Activated CD8-positive, alpha-beta memory T cell treated with anti-CD3 and anti-CD28 coated beads for 48 hours (primary cell): ENCODE data around the gene PRIM2.
"Not testable (repeated sequence)": the region's sequence is repeated elsewhere in the genome, so short reads cannot be mapped to it uniquely, and the experiment has no call there.

ENCODE experiments used
- DNase-seq, 3 experiments: peaks; one replicate each; pipeline ENCODE4 v3.0.0-alpha.2; 2020; ENCODE audit warnings: low read depth in 2 of 3, low spot score in 2 of 3

PRIM2 gene

DNA sequence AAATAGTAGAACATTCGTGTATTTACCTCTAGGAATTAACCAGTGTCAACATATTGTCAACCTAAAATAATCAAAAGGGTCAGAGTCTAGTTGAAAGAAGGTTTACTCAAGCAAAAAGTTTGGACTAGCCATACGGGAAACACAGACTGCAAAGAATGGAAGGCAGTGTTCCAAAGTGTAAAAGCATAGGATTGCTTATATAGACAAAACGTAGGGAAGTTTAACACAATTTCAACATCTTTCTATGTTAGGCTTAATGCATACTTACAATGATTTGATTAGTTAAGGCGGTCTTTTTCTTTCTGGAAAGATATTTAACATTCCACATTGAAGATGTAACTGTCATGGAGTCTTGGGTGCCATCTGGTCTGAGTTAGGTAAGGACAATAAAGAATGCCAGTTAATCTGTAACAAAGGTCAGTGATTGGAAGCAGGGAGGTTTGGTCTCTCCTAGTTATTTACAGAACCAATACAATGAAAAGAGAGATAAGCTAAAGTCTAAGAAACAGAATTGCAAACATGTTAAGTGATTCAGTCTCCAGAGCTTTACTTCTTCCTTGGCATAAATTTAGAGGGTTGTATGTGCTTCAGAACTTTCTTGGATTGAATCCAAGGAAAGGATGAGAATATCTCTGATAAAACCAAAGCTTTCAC is 183.1 kb downstream of the PRIM2 start:
- DNase-seq: not testable (repeated sequence)

DNA sequence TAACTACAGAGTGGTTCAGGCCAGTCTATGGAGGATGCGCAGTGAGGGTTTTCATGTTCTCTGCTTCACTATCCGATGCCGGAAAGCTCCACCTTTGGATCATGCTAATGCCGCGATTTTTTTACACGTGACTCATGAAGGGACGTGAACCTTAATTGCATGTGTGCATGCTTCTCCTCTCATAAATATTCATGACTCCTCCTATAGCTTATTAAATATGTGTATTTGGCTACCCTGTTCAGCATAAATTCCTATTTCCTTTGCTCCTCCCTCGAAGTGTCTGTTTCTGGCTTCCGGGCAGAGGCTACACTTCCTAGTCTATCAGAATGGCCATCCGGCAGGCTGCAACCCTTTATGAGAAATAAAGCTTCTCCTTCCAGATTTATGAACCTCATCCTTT is 185.0 kb downstream of the PRIM2 start:
- DNase-seq: not testable (repeated sequence)

DNA sequence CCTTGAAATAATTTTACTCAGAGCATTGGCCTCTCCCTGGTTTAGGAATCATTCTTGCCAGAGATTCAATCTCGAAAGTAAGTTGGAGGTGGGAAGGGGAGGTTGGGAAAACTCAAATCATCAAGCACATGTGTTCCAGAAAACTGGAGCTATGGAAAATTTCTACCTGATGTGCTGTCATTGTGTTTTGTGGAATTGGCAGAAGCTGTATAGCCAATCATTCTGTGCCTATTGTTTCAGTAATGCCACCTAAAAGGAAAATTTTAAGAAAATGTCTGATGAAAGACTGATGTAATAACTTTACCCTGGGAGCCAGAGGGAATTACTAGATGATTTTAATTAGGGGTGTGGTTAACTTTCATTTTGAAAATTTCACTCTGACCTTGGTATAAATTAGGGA is 187.8 kb downstream of the PRIM2 start:
- DNase-seq: not testable (repeated sequence)

DNA sequence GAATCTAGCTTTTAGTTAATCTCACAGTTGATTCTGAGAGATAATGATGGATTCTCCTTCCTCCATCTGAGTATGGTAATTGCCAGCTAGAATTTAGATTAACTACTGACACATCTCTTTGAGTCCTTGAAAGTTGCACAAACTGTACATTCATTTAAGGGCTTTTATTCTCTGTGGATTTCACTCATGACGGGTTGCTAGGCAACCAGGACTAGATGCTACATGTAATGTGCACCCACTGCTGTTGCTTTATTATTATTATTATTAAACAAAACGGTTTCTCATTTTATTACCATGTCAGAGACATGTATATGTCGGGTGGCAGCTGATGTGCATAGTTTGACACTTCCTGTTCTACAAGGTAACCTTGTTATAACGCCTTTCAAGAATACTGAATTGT is 193.0 kb downstream of the PRIM2 start:
- DNase-seq: not testable (repeated sequence)

DNA sequence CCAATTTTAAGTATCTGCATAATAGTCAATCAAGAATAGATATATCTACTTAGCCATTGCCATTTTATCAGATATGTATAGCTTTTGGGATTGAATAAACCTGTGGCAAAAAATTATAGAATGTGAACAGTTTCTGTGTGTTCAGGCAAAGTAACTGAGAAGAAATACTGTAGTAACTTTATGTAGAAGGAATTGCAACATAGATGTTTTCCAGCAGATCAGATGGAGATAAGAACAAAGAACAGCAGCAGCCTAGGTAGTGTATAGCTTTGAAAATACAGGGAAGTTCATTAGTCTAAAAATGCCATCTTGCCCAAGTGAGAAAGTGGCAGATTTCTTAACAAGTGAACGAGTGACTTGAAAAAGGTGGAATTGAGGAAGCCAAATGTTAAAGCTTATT is 197.7 kb downstream of the PRIM2 start:
- not testable (repeated sequence) for DNase-seq

DNA sequence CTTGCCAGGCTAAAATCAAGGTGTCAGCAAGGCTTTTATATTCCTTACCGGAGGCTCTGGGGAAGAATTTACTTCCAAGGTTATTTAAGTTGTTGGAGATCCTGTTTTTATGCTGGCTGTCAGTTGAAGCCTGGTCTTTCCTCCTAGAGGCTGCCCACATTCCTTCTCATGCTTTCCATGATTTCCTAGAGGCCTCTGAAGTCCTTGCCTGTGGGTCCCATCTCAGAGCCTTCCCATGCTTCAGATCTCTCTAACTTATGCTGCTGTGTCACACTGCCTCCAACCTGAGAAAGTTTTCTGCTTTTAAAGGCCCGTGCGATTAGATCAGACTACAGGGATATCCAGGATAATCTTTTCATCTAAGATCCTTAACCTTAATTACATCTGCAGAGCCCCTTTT is 198.4 kb downstream of the PRIM2 start:
- DNase-seq: not testable (repeated sequence)

DNA sequence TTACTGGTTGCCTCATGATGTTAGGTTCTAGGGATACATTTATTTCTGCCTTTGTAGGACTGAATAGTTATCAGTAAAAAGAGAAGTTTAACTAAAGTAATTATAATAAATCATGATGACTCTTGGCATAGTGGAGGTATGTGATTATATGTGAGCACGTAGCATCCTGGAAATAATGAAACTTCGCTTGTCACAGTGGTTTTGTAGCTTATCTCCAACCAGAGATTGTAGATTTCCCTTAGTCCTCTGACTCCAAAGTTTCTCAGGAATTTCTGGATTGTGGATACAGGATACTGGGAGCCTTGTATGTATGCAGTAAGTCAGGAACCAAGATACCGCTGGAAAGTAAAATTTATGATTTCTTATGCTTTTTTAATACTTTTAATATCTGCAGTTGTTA is 199.3 kb downstream of the PRIM2 start:
- not testable (repeated sequence) for DNase-seq

DNA sequence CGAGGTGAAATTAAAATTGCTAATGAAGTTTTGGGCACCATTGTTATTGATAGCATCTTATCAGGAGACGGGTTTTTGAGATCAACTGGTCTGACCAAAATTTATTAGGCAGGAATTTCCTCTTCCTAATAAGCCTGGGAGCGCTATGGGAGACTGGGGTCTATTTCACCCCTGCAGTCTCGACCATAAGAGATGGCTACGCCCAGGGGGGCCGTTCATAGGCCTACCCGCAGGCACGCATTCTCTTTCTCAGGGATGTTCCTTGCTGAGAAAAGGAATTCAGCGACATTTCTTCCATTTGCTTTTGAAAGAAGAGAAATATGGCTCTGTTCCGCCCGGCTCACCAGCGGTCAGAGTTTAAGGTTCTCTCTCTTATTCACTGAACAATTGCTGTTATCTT is 201.8 kb downstream of the PRIM2 start:
- DNase-seq: not testable (repeated sequence)

DNA sequence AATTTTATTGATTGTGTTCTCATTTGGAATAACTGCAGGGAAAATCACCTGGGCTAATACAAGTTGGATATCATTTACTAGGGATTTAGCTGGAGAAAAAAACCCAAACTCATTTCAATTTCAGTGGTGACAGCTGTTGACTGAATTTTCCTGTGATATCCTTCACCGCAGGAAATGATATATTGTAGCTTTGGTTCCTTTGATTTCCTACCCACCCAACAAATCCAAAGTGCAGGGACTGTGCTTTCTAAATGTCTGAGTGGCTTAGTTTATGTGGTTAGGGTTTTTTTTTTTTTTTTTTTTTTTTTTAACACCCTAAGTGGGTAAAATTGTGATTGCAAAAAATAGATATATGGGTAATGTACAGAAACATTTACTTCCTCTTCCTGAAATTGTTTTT is 203.7 kb downstream of the PRIM2 start:
- not testable (repeated sequence) for DNase-seq

DNA sequence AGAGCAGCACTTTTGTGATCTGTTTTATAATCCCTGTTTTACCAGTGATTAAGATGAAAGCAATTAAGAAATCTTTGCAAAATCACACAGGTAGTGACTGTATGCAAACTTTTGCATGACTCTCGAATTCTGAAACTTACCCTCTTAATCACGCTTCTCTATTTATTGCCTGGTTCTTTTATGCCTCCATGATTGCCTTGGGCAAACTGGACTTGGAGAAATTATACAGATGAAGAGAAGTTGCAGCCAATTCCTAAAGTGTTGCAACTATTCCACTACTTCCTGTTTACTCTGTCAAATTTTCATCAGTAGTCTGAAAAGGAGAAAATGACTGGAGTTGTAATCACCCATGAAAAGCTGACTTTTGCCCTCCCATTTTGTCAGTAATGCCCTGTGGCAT is 205.8 kb downstream of the PRIM2 start:
- not testable (repeated sequence) for DNase-seq

DNA sequence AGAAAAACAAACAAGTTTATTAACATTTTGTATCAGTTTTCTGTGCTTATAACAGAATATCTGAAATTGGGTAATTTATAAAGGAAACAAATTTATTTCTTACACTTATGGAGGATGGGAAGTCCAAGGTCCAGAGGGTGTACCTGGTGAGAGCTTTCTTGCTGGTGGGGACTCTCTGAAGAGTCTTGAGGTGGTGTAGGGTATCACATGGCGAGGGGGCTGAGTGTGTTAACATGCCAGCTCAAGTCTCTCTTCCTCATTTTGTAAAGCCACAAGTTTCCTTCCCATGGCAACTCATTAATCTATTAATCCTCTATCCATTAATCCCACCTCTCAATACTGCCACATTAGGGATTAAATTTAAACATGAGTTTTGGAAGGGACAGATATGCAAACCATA is 212.3 kb downstream of the PRIM2 start:
- not testable (repeated sequence) for DNase-seq

DNA sequence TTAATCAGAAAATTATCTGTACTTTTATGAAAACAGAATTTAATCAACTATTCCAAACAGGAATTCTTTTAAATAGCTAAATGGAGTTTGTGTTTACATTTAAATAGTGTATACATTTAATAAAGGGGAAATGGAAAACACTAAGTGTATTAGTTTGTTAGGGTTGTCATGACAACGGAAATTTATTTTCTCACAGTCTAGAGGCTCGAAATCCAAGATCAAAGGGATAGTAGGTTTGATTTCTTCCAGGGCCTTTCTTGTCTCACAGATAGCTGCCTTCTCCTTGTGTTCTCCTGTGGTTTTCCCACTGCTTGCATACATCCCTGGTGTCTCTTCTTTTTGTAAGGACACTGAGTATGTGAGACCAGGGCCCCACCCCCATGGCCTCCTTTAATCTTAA is 215.2 kb downstream of the PRIM2 start:
- not testable (repeated sequence) for DNase-seq

DNA sequence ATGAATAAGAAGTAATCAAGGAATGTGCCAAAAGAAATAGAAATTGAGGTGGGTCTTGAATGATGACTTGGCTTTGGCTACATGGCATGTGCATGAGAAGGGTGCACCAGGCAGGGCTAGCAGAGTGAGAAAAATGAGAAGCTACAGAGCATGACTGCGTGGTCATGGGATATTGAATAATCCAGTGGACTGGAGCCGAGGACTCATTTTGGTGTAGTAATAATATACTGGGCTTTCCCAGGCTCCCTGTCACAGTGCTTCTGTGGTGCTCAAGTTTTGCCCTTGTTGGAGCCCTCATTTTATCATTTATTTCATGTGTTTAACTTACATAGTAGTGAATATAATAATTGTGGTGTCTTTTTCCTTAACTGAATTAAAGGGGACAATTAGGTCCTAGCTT is 217.7 kb downstream of the PRIM2 start:
- not testable (repeated sequence) for DNase-seq

DNA sequence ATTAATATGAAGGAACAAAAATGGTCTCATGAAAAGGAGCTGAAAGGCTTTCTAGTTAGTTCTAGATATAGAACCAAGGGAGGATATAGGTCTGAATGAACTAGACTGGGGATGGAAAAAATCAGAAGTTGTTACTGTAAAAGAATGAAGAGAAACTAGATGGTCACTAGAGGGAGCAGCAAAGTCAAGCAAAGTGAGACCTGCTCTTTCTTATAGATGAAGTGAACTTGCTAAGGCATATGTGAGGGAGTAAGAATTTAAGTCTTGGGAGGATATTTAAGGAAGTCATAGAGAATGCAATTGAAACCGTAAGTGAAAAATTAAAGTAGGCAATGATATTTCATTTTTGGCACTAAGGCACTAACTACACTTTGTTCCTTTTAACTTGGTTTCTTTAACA is 218.6 kb downstream of the PRIM2 start:
- not testable (repeated sequence) for DNase-seq

DNA sequence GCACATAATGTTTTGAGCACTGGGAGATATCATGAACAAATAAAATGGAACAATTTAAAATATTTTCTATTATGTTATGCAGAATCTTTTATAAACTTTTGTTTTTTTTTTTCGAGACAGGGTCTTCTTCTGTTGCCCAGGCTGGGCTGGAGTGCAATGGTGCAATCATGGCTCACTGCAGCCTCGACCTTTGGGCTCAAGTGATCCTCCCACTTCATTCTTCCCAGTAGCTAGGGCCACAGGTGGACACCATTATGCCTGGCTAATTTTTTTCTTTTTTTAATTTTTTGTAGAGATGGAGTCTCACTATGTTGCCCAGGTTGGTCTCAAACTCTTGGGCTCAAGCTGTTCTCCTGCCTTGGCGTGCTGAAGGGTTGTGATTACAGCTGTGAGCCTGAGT is 220.5 kb downstream of the PRIM2 start:
- DNase-seq: not testable (repeated sequence)

DNA sequence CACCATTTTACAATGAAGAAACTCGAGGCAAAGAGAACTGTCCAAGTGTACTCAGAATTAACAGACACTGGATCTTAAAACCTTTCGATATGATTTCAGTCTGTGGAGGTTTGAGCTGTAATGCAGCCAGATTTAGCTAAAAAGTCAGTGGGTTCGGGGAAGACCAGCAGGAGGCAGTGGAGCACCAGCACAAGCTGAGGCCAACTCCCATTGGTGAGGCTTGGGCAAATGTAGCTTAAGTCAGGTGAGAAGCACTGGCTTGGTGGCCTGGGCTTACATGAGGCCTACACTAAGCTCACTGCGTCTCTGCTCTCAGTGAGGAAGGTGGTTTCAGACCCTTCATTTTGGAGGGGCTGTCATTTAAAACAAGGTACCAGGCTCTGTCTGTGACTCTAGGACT is 234.5 kb downstream of the PRIM2 start:
- DNase-seq: not testable (repeated sequence)

DNA sequence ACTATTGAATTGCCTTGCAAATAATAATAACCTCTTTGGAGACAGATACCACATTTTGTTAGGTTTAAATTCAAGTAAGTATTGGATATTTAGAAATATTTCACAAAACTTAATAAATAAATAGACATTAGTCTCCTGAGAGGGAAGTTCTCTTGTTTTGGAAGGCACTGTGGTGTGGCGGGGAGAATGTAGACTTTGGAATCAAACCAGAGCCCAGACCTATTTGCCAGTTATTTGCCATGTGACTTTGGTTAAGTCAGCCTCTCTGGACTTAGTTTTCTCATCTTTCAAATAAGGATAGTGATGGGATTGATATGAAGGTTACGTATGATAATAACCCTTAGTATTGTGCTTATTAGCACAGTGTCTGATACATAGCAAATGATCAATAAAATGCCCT is 240.4 kb downstream of the PRIM2 start:
- DNase-seq: not testable (repeated sequence)

DNA sequence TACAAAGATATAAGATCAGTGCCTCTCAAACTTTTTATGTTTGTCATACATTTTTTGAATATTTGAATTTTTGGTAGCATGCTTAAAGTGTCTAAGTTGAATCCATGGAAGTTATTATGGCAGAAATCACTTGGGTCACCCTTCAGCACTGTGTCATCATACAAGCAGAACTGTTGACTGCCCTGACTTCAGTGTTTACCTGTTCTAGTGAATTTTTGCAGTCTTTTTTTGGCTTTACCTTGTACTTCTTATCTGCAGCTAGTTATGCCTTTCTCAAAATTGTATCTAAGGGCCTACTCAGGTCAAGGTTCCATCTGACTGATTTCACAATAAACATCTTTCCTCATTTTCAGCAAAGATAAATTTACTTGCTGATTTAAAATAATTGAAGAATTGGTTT is 241.7 kb downstream of the PRIM2 start:
- DNase-seq: not testable (repeated sequence)

DNA sequence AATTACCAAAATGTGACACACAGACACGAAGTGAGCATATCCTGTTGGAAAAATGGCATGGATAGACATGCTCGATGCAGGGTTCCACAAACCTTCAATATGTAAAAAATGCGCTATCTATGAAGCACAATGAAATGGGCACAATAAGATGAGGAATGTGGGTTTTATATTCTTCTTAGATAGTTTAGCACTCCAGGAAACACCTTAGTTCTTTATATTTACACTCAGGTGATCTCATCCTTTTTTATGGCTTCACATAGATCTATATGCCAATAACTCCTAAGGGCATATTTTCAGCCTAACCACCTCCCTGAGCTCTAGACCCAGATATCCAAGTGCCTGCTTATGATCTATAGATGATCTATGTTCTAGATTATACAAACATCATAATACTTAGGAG is 244.8 kb downstream of the PRIM2 start:
- not testable (repeated sequence) for DNase-seq

DNA sequence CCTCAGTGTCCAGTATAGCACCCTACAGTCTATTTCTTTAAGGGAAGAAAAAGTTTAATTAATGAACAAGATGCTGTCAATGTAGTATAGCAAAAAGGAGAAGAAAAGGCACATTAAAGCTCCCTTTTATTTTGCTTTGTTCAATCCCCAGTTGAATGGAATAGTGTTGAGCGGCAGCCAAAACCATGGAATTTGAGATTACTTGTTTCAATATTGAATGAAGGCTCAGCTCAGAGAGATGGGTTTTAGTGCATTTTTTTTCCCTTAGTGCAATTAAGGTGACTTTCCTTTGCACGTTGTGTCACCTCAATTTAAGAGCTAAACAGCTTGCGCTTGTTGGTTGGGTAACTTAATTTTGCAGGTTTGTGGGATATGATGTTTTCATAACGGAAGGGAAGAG is 254.7 kb downstream of the PRIM2 start:
- not testable (repeated sequence) for DNase-seq

DNA sequence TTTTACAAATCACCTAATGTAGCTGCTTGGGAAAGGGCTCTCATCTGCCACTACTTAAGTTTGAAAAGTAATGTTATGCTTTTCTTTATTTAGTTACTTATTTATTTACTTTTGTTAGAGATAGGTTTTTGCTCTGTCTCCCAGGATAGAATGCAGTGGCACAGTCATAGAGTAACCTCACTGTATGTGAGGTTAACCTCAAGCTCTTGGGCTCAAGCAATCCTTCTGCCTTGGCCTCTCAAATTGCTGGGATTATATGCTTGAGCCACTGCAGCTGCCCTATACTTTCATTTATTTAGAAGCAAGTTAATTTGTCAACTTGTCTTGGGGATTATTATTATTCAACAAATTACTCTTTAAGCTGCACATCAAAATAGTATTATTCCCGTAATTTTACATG is 255.4 kb downstream of the PRIM2 start:
- DNase-seq: not testable (repeated sequence)

DNA sequence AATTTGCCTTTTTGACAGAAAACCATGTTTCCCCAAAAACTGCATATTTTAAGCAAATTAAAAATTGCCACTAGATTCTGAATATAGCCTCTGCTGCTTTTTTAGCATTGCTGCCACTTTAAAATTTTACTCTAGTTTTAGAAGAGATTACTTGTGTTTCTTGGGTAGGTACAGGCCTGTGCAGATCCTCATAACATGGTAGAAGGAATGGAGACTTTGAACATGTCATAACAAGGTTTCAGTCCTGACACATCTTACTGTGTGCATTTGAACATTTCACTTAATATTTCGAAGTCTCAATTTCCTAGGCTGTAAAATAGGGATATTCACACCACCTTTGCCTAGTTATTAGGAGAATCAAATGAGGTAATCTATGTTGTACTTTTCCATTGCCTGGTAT is 259.6 kb downstream of the PRIM2 start:
- not testable (repeated sequence) for DNase-seq

DNA sequence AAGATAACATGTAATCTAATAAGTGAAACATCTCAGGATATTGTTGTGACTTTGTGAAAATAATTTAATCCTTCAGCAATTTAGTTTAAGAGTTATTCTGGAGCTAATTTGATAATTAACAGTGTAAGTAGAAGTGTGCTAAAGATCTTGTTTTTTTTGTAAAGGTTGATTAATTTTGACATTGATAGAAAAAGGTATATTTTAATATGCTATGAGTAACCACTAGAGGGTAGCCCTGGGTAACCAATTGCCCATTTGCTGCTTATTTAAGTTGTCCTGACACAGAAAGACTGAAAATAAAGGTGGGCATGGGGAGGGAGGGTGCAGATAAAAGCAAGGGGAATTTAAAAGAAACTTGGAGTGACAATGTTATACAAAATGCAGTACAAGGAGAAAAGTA is 262.1 kb downstream of the PRIM2 start:
- not testable (repeated sequence) for DNase-seq
